ENCODE data around the gene ABLIM3.

GRCh38 chr5:149301744-149302380 lies 160.6 kb downstream of the ABLIM3 start:
- TF ChIP-seq GATA2 (IDR thresholded peaks at IDR 0.05; ENCODE audit: low read depth, low read length) (no peak), GATA3 (IDR thresholded peaks at IDR 0.05; ENCODE audit: low read depth, low read length) (no peak)

Measured in SH-SY5Y (cell line).